Left renal pelvis (tissue), 4 donors: ENCODE data around the gene FCN3. TPM values are rescaled to one million over a fixed set of nuclear protein-coding genes. Genes with fewer than 3 reads are reported as not detected.

Source experiments
- DNase-seq, 4 donors: peaks; one replicate each; pipeline ENCODE4 v3.0.0-alpha.2; 2013; ENCODE audit warnings: low read depth in 4 of 4, low spot score in 3 of 4
- polyA plus RNA-seq, 4 donors: library from polyadenylated mRNA; unstranded; fragments of 120-200 nt; gene quantifications; one replicate each; pipeline ENCODE4 v1.2.1, GENCODE V29; 2013; ENCODE audit not compliant: insufficient read length in 4 of 4

Gene FCN3
- polyA plus RNA-seq, 4 donors: 0.85 to 1.7 (median 1.1) TPM

GRCh38 chr1:27361044-27361402 is 13.6 kb downstream of the FCN3 start:
- no peak for DNase-seq

- DNase-seq: no peak
These were observed 14.2 kb downstream of the FCN3 start for GRCh38 chr1:27360159-27361043.

- no peak for DNase-seq
These were observed 14.8 kb downstream of the FCN3 start for GRCh38 chr1:27359822-27360158.

- no peak for DNase-seq
These were observed 15.7 kb downstream of the FCN3 start for GRCh38 chr1:27358928-27359313.

- DNase-seq: no peak
These were observed 16.3 kb downstream of the FCN3 start for GRCh38 chr1:27358038-27358927.

- no peak for DNase-seq
These were observed 17.2 kb downstream of the FCN3 start for GRCh38 chr1:27357281-27358037.

GRCh38 chr1:27356619-27357280 is 17.9 kb downstream of the FCN3 start:
- no peak for DNase-seq

- no peak for DNase-seq
These were observed 18.4 kb downstream of the FCN3 start for GRCh38 chr1:27356277-27356618.

GRCh38 chr1:27355683-27356082 is 18.9 kb downstream of the FCN3 start:
- no peak for DNase-seq

- no peak for DNase-seq
These were observed 21.0 kb downstream of the FCN3 start for GRCh38 chr1:27353629-27354028.

- DNase-seq: no peak
These were observed 21.5 kb downstream of the FCN3 start for GRCh38 chr1:27353166-27353565.

- no peak for DNase-seq
These were observed 23.0 kb downstream of the FCN3 start for GRCh38 chr1:27351541-27352107.

- no peak for DNase-seq
These were observed 23.7 kb downstream of the FCN3 start for GRCh38 chr1:27350663-27351540.

- DNase-seq: no peak
These were observed 24.6 kb downstream of the FCN3 start for GRCh38 chr1:27349784-27350662.

- no peak for DNase-seq
These were observed 25.5 kb downstream of the FCN3 start for GRCh38 chr1:27348861-27349783.

- no peak for DNase-seq
These were observed 27.5 kb downstream of the FCN3 start for GRCh38 chr1:27346991-27347624.

- no peak for DNase-seq
These were observed 28.3 kb downstream of the FCN3 start for GRCh38 chr1:27346357-27346756.
